KOPT-K1 (cell line): ENCODE results near the gene DCK.
"Not testable (repeated sequence)": the region's sequence is repeated elsewhere in the genome, so short reads cannot be mapped to it uniquely, and the experiment has no call there.

Experiments used
- H3K27ac ChIP-seq: fragments of 200-600 bp; sonication (generic); 2 replicates; pipeline ENCODE4 v1.5.1; 2016; ENCODE audit warnings: antibody characterized with exemption, mild to moderate bottlenecking, low read depth, low read length; ENCODE audit not compliant: poor library complexity, severe bottlenecking
- H3K36me3 ChIP-seq: fragments of 200-600 bp; sonication (generic); 2 replicates; pipeline ENCODE4 v1.5.1; 2017; ENCODE audit warnings: antibody characterized with exemption, mild to moderate bottlenecking, low read length, moderate library complexity; ENCODE audit not compliant: insufficient read depth
- H3K9me3 ChIP-seq: fragments of 200-600 bp; sonication (generic); 2 replicates; pipeline ENCODE4 v1.5.1; 2017; ENCODE audit warnings: antibody characterized with exemption, low read length, mild to moderate bottlenecking; ENCODE audit not compliant: insufficient read depth, poor library complexity, severe bottlenecking

DCK gene

GRCh38 chr4:71011451-71011850, 18.0 kb downstream of the DCK start:
- peaks cover 52% of the 10 kb centered on the region for H3K36me3 ChIP-seq
- H3K27ac ChIP-seq, result no peak overlapping the region

GRCh38 chr4:71017391-71017790, 23.9 kb downstream of the DCK start:
- Histone ChIP-seq H3K9me3 (peaks cover 18% of the 10 kb centered on the region), H3K36me3 (peaks cover 37% of the 10 kb centered on the region)
- not testable (repeated sequence) for H3K27ac ChIP-seq

More at GRCh38 chr4:71011451-71011850, 18.0 kb downstream of the DCK start:
- peaks cover 24% of the 10 kb centered on the region for H3K9me3 ChIP-seq

- Histone ChIP-seq H3K36me3 (peaks cover 63% of the 10 kb centered on the region), H3K9me3 (no peaks in the 10 kb centered on the region), H3K27ac (no peak overlapping the region)
Measured at GRCh38 chr4:71020611-71021010, 27.2 kb downstream of the DCK start.

GRCh38 chr4:71025654-71026053, 32.2 kb downstream of the DCK start:
- H3K9me3 ChIP-seq, result no peaks in the 10 kb centered on the region
- H3K36me3 ChIP-seq, result peaks cover 96% of the 10 kb centered on the region
- no peak overlapping the region for H3K27ac ChIP-seq

DNA sequence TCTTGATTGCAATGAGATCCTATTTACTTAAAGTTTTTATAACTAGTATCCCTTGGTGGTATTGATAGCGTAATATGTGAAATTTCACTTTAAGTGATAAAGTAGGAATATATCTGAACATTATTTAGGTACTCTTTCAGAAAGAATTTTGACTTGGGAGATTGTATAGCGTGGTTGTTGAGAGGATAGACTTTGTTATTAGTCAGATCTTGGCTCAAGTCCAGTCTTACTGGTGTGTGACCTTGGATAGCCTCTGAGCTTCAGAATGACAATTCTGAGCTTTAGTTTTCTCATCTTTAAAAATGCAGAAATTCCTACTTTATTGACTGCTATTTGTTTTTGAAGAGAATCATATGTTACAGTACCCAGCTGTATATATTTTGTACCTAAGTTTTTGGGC, 32.6 kb downstream of the DCK start:
- no peak overlapping the region for H3K27ac ChIP-seq
- H3K9me3 ChIP-seq, result no peaks in the 10 kb centered on the region
- peaks cover 98% of the 10 kb centered on the region for H3K36me3 ChIP-seq

GRCh38 chr4:71027611-71028010, 34.2 kb downstream of the DCK start:
- Histone ChIP-seq H3K27ac (no peak overlapping the region), H3K9me3 (no peaks in the 10 kb centered on the region), H3K36me3 (peaks cover 98% of the 10 kb centered on the region)

DNA sequence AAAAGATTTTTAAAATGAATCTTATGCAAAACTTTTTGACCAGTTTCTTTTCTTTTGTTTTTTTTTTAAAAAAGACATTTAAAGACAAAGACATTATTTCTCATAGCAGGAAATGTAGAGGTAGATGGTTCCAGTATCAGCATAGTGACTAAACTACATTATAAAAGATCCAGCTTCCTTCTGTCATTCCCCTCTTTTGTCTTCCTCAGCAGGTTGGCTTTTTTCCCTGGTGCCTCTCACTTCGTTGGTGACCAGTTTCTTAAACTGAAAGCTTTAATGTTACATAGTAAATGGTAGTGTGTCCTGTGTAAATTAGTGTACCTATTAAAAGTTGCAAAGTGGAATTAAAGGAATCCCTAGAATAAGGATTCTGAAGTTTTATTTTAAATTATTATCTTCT, 36.1 kb downstream of the DCK start:
- H3K27ac ChIP-seq, result no peak overlapping the region
- no peaks in the 10 kb centered on the region for H3K9me3 ChIP-seq
- H3K36me3 ChIP-seq, result peaks cover 98% of the 10 kb centered on the region

DNA sequence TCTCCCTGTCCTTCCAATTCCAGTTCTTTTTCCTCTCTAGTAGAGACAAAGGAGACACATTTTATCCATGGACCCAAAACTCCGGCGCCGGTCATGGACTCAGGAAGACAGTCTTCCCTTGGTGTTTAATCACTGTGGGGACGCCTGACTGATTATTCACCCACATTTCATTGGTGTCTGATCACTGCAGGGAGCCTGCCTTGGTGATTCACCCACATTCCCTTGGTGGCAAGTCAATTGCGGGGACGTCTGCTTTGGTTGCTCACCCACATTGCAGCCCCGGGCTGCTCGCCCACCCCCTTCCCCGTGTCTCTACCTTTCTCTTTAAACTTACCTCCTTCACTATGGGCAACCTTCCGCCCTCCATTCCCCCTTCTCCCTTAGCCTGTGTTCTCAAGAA, 38.7 kb downstream of the DCK start:
- peaks cover 100% of the 10 kb centered on the region for H3K36me3 ChIP-seq
- not testable (repeated sequence) for H3K27ac ChIP-seq, H3K9me3 ChIP-seq

DNA sequence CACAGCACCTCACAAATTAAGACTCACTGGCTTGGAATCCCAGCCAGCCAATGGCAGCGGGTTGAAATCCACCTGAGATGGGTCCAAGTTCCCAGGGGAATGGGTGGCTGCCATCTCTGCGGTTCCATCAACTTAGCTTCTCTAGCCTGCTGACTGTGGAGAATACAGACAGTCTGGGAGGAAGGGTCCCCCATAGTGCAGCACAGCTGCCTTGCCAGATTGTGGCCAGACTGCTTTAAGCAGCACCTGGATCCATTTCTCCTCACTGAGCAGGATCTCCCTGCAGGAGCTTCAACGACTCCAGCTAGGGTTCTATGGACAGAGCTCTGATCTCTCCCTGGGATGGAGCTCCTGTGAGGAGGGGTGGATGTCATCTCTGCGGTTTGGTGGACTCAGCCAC, 51.8 kb downstream of the DCK start:
- no peak overlapping the region for H3K27ac ChIP-seq
- peaks cover 6% of the 10 kb centered on the region for H3K9me3 ChIP-seq
- peaks cover 43% of the 10 kb centered on the region for H3K36me3 ChIP-seq

- H3K36me3 ChIP-seq, result peaks cover 6% of the 10 kb centered on the region; the same call in 1 of the 2 replicates
- no peaks in the 10 kb centered on the region for H3K9me3 ChIP-seq
- H3K27ac ChIP-seq, result no peak overlapping the region
Measured at GRCh38 chr4:71049395-71049794, 55.9 kb downstream of the DCK start.

DNA sequence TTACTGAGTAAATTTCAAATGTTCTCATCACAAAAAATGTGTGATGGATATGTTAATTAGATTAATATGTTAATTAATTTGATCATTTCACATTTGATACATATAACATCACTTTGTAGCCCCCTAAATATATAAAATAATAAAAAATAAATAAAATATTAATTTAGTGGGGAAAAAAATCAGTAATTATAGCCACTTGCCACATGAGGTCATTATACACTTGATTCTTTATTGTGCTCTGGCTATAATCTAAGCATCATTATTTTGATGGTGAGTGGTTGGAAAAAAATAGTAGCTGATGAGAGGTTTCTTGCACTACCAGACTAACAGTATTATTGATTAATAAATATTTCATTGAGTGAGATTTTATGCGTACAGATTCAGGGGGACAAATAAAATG, 57.4 kb downstream of the DCK start:
- H3K9me3 ChIP-seq, result no peaks in the 10 kb centered on the region
- H3K36me3 ChIP-seq, result no peaks in the 10 kb centered on the region
- H3K27ac ChIP-seq, result no peak overlapping the region

- Histone ChIP-seq H3K27ac (no peak overlapping the region), H3K9me3 (no peaks in the 10 kb centered on the region), H3K36me3 (no peaks in the 10 kb centered on the region)
Measured at GRCh38 chr4:71052034-71052433, 58.6 kb downstream of the DCK start.

DNA sequence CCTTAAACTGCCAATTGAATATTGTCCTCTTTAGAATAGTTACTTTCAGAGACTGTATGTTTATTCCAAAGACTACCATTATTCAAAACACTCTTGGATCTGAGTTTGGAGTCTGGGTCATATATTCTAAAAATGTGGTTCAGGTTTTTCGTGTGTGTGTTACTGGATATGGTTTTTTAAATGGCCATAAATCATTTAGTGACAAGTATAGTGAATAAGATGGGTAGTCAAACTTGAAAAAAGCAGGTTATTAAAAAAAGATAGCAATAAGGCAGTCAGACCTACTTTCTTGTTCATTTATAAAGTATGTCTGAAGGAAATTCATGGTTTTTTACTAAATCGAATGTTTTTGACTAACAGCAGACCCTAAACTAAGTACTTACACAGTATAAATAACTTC, 59.3 kb downstream of the DCK start:
- Histone ChIP-seq H3K9me3 (no peaks in the 10 kb centered on the region), H3K27ac (no peak overlapping the region), H3K36me3 (no peaks in the 10 kb centered on the region)

DNA sequence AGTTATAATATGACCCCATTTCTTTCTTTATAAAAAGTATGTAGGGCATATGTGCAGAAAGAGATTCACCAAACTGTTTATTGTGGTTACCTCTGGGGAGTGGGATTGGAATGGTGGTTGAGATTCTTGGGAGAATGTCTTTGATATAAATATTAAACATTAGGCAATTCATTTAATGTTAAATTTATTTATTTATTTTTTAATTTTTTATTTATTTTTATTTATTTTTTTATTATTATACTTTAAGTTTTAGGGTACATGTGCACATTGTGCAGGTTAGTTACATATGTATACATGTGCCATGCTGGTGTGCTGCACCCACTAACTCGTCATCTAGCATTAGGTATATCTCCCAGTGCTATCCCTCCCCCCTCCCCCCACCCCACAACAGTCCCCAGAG, 60.2 kb downstream of the DCK start:
- H3K9me3 ChIP-seq, H3K36me3 ChIP-seq: not testable (repeated sequence)

GRCh38 chr4:71059573-71059972, 66.1 kb downstream of the DCK start:
- H3K36me3 ChIP-seq, H3K27ac ChIP-seq, H3K9me3 ChIP-seq: not testable (repeated sequence)

More for the DNA sequence above, 60.2 kb downstream of the DCK start:
- H3K27ac ChIP-seq, result not testable (repeated sequence)

GRCh38 chr4:71062436-71062835, 69.0 kb downstream of the DCK start:
- Histone ChIP-seq H3K36me3 (no peaks in the 10 kb centered on the region), H3K9me3 (no peaks in the 10 kb centered on the region), H3K27ac (no peak overlapping the region)

GRCh38 chr4:71063711-71064110, 70.3 kb downstream of the DCK start:
- Histone ChIP-seq H3K27ac (no peak overlapping the region), H3K9me3 (no peaks in the 10 kb centered on the region)

More at GRCh38 chr4:71063711-71064110, 70.3 kb downstream of the DCK start:
- no peaks in the 10 kb centered on the region for H3K36me3 ChIP-seq
